Stimulated activated CD4-positive, alpha-beta T cell treated with anti-CD3 and anti-CD28 coated beads, TNF-alpha, amount 100 ng/mL, for 48 hours (primary cell): ENCODE measurements around the gene TXK.

ENCODE experiments used
- DNase-seq, 3 donors: peaks; one replicate each; pipeline ENCODE4 v3.0.0-alpha.2; 2020; ENCODE audit warnings: low read depth in 3 of 3

TXK gene

DNA sequence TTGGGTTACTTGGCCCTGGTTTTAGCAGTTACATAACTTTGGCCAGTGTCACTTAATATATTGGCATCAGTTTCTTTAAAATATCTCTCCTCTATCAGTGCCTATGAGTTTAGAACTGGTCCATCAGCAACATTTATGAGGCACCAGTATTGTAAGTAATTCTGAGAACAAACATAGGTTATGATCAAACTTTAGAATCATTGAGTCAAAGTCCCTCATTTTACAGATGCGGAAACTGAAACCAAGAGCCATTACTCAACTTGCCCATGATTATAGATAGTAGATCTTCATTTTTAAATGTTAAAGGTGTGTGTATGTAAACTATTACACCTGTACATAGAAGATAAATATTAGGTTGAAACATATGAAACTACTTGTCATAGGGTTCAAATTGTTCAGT is 113.0 kb downstream of the TXK start:
- DNase-seq, result no peak

DNA sequence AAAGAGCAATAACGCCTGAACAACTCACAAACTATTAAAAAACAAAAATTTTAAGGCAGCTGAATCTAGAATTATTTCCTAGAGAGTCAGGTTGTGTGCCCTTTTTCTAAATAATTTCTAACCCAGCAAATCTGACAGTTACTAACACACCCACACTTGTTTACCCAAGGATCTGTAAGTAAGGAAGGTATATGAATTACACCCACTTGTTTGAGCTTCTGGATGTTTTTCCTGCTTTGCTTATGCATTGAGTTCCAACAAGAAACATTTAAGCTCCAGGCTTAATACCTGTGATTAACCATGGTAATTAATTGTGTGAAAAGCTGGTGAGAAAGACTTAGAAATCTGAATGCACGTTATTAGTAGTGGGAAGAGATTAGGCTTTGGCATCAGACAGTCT is 115.9 kb downstream of the TXK start:
- DNase-seq, result no peak

DNA sequence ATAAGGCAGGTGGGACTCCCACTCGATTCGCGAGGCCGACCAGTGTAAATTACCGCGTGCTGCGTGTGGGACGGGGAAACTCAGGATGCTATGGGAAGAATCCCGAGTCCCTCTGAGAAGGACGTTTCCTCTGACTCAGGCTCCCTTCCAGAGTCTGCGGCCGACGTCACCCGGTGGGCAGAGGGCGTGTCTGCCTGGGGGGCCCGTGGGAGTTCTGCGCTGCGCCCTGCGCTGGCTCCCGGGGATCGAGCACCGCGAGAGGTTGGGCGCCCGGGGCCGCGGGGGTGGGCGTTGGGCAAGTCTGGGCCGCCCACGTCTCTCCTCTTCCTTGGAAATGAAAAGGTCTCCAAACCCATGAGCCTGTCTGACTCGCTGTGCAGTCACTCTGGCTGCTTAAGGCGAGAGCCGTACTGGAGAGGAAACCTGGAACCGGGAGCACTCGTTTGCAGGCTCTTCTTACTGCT is 116.9 kb downstream of the TXK start:
- peak; percentile 21 to 53 (median 51) for DNase-seq
